H4 (cell line): ENCODE data around the gene ABI3. TPM values are rescaled to one million over a fixed set of nuclear protein-coding genes. Genes with fewer than 3 reads are reported as not detected.

Experiments
- DNase-seq: peaks from one replicate; pipeline ENCODE4 v3.0.0-alpha.2; 2015; ENCODE audit warnings: low spot score
- total RNA-seq: library from RNA; depleted of rRNA; stranded (reverse); fragments of >200 nt; shearing (Covaris generic); gene quantifications from 2 replicates; pipeline ENCODE4 v1.2.3, GENCODE V29; 2014

The ABI3 gene
- total RNA-seq, 1 experiment from 2014 or later, result not detected

DNA sequence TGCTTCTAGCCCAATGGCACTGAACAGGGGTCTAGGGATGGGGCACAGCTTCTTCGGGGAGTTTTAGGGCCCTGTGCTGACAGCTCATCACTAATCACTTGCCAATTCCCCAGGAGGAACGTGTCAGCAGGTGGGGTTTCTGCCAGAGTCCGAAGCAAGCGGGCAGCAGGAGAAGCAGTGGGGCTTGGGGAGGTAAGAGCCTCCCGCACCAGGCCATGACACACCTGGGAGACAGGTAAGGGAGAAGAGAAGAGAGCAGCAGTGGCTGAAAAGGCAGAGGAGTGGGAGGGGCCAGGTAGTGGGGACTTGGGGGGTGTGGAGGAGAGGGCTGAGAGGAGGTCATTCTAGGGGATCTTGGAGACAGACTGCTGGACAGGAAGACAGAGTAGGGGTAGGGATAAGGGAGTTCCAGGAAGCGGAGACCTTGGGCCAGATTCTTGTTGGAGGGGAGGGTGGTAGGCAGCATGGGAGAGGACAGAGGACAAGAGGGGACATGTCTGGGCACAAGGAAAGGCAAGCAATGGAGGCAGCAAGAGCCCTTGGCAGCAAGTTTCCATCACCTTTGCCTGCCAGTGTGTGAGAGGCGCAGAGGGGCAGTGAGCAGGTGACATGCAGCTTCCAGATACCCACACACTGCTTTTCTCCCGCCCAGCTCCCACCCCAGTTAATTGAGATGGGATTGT lies 15.2 kb downstream of the ABI3 start:
- no peak for DNase-seq

DNA sequence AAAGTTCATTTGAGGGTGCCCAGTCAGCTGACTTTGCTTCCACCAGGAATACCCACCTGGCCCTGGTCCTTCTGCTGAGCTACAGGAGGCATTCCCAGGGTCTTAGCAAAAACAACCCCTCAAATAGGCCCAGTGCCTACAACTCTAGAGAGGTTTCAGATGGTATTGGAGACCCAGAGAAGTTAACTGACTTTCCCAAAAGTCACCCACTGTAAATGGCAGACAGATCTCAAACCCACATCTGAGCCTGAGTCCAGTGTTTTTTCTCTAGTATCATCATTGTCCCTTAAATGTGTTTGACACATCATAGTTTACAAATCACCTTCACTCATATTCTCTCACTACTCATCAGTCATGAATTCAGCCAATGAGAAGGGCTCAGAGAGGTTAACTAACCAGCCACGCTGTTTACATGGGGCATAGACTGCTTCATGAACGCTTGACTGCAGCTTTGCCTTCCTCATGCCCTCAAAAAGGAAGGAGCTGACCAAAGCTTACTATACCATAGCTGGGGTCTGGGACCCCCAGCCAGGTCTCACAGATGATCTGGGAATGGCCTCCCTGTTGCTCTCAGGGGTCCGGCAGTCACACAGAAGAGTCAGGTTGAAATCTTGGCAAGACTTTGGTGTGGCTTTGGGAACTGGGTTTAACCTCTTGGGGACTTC lies 16.4 kb downstream of the ABI3 start:
- DNase-seq, result no peak

- DNase-seq, result peak; percentile 70
Observed at GRCh38 chr17:49227436-49228261, 17.1 kb downstream of the ABI3 start.

DNA sequence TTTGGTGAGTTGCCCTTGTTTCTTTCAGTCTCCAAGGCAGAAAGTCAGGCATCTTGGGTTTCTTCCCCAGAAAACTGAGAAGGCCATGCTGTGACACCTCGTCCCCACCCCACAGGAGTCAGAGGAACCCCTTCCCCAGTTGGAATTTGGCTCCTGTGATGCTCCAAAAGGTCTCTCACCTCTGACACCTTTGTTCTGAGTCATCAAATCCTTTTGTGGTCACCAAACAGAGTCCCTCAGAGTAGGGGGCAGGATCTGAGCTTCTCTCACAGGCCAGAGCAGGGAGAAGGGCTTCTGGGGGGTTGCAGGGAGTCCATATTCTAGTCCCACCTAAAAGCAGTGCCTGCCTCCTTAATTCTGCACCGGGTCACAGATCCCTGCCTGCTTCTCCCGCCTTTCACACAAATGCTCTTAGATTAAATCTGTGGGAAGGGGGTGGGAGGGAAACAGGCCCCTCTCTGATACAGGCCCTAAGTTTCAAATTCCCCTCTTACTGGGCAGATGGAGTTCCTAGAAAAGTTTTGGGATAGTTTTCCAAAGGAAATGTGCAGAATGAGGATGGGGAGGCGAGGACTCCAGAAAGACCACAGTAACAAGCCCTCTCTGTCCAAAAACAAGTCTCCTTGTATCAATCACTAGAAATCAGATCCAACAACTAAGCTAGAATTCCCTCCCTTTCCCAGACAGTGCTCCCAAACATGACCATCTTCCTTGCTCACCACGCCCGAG lies 18.7 kb downstream of the ABI3 start:
- no peak for DNase-seq

GRCh38 chr17:49229805-49230600 lies 19.5 kb downstream of the ABI3 start:
- DNase-seq, result no peak

- peak; percentile 79 for DNase-seq
Observed at GRCh38 chr17:49230636-49231562, 20.4 kb downstream of the ABI3 start, which contains the start of gene PHOSPHO1. Gene PHOSPHO1 (minus strand): TSS chr17:49230787. CDS start chr17:49226691, 4,096 bp downstream.

DNA sequence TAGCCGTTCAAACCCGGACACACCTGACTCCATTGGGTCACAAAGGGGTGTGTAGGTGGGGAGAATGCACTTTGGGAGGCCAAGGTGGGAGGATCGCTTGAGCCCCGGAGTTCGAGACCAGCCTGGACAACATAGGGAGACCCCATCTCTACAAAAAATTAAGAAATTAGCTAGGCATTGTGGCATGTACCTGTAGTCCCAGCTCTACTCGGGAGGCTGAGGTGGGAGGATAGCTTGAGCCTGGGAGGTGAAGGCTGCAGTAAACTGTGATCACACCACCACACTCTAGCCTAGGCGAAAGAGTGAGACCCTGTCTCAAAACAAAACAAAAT lies 21.0 kb downstream of the ABI3 start:
- DNase-seq, result no peak

GRCh38 chr17:49234509-49235080 lies 24.1 kb downstream of the ABI3 start:
- no peak for DNase-seq

DNA sequence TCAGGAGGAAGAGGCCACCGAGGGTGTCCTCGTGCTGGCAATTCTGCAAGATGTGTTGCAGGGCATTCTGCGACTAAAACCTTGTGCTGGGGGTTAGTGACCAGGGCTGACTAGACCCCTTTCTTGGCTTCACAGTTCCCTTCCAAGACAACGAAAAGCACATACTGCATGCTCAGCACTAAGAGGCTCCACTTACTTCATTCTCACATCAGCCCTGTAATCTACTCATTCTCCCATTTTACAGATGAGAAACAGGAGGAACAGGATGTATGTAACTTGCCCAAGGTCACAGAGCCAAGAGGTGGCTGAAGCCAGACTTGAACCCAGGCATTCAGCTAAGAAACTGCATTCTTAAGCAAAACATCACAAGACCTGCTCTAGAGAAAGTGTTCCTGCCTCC lies 25.4 kb downstream of the ABI3 start:
- DNase-seq, result no peak

- no peak for DNase-seq
Observed at GRCh38 chr17:49239963-49240362, 29.5 kb downstream of the ABI3 start.

DNA sequence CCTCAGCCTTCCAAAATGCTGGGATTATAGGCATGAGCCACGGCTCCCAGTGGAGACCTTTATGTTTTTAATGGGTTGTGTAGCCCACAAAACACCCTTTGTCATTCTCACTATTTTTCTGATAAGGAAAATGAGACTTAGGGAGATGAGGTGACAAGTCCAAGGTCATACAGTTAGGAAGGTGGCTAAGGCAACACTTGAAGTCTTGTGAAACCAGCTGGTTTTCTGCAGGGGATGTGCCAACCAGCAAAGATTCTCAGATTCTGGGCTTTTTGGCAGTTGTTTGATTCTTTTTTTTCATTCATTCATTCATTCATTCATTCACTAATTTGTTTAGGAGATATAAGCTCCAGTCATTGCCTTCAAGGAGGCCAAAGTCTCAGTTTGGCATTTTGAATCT lies 30.1 kb downstream of the ABI3 start:
- no peak for DNase-seq

- DNase-seq, result no peak
Observed at GRCh38 chr17:49241040-49241439, 30.5 kb downstream of the ABI3 start.

- DNase-seq, result no peak
Observed at GRCh38 chr17:49241692-49242397, 31.3 kb downstream of the ABI3 start.

DNA sequence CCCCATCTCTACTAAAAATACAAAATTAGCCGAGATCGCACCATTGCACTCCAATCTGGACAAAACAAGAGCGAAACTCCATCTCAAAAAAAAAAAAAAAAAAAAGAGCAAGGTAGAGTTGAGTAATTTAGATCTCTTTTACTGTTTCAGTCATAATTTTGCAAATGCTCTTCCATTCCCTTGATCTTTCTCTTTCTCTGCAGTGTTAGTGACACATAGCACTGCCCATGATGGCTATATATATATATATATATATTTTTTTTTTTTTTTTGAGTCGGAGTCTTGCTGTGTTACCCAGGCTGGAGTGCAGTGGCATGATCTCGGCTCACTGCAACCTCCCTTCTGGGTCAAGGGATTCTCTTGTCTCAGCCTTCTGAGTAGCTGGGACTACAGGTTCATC lies 32.3 kb downstream of the ABI3 start:
- no peak for DNase-seq

- DNase-seq, result no peak
Observed at GRCh38 chr17:49244839-49245238, 34.3 kb downstream of the ABI3 start.

DNA sequence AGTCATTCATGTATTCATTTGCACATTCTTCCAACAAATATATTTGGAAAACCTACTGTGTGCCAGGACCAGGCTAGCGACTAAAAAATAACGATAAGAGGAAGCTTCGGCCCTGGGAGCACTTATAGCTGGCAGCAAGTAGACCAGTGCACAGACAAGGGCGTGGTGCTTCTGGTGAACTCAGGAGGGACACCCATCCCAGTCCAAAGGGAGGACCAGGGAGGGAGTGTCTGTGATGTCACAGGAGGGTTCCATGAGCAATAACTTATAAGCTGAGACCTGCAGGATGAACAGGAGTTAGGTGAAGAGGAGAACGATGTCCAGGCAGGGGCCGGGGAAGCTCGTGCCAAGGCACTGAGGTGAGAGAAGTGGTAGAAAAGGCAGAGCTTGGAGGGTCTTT lies 37.4 kb downstream of the ABI3 start:
- DNase-seq, result no peak

GRCh38 chr17:49249292-49249794 lies 38.8 kb downstream of the ABI3 start:
- no peak for DNase-seq

DNA sequence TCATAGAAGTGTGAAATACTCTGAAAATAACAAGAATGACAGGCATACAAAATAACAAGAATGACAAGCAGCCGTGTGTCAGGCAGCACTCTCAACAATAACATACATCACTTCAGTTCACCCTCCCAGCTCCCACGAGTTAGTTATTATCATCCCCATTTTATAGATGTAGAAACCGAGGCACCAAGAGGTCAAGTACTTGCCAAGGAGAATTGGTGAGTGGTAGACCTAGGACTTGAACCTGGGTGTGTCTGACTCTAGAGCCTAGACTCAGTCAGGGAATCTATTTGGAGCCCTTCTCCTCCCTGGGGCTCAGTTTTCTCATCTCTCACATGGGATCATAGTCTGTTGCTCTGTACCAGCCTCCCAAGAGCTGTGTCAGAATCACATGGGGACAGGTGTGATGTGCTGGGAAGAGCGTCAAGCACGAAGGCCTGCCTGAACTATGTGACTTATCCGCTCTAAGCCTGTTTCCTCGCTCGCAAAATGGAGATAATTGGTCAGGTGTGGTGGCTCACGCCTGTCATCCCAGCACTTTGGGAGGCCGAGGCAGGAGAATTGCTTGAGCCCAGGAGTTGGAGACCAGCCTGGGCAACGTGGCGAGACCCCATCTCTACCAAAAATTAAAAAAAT lies 39.5 kb downstream of the ABI3 start:
- no peak for DNase-seq
